Right renal pelvis (tissue), 4 donors: ENCODE results near the gene HEPACAM2. TPM values are rescaled to one million over a fixed set of nuclear protein-coding genes. Genes with fewer than 3 reads are reported as not detected.

Experiments
- DNase-seq, 4 donors: peaks; one replicate each; pipeline ENCODE4 v3.0.0-alpha.2; 2013; ENCODE audit warnings: low read depth in 4 of 4, low spot score in 3 of 4, missing footprints in 1 of 4
- polyA plus RNA-seq, 4 donors: library from polyadenylated mRNA; unstranded; fragments of 120-200 nt; gene quantifications; one replicate each; pipeline ENCODE4 v1.2.1, GENCODE V29; 2013; ENCODE audit not compliant: insufficient read length in 4 of 4

HEPACAM2 gene
- polyA plus RNA-seq, 4 donors, result 5.1 to 6.8 (median 6.2) TPM

- no peak for DNase-seq
Measured at GRCh38 chr7:93203496-93203895, 22.8 kb downstream of the HEPACAM2 start.

GRCh38 chr7:93202594-93203250, 23.5 kb downstream of the HEPACAM2 start:
- DNase-seq, result no peak

GRCh38 chr7:93198472-93198871, 27.8 kb downstream of the HEPACAM2 start:
- no peak for DNase-seq

- no peak for DNase-seq
Measured at GRCh38 chr7:93196336-93196735, 29.9 kb downstream of the HEPACAM2 start.

- no peak for DNase-seq
Measured at GRCh38 chr7:93194386-93194785, 31.9 kb downstream of the HEPACAM2 start.

GRCh38 chr7:93188870-93189634, 37.2 kb downstream of the HEPACAM2 start:
- no peak for DNase-seq

- no peak for DNase-seq
Measured at GRCh38 chr7:93185303-93186027, 40.8 kb downstream of the HEPACAM2 start.

GRCh38 chr7:93179173-93179572, 47.1 kb downstream of the HEPACAM2 start:
- no peak for DNase-seq

GRCh38 chr7:93178213-93178612, 48.1 kb downstream of the HEPACAM2 start:
- DNase-seq, result no peak

GRCh38 chr7:93176992-93177580, 49.2 kb downstream of the HEPACAM2 start:
- DNase-seq, result no peak

GRCh38 chr7:93175219-93175618, 51.0 kb downstream of the HEPACAM2 start:
- no peak for DNase-seq

GRCh38 chr7:93172683-93173082, 53.6 kb downstream of the HEPACAM2 start:
- DNase-seq, result no peak

- no peak for DNase-seq
Measured at GRCh38 chr7:93171606-93172226, 54.6 kb downstream of the HEPACAM2 start.

- DNase-seq, result no peak
Measured at GRCh38 chr7:93165447-93165846, 60.8 kb downstream of the HEPACAM2 start.

- no peak for DNase-seq
Measured at GRCh38 chr7:93164766-93165165, 61.5 kb downstream of the HEPACAM2 start.

GRCh38 chr7:93161181-93161762, 65.0 kb downstream of the HEPACAM2 start:
- DNase-seq, result no peak

- DNase-seq, result no peak
Measured at GRCh38 chr7:93160410-93160809, 65.9 kb downstream of the HEPACAM2 start.

GRCh38 chr7:93159490-93159889, 66.8 kb downstream of the HEPACAM2 start:
- DNase-seq, result no peak

GRCh38 chr7:93156884-93157283, 69.4 kb downstream of the HEPACAM2 start:
- DNase-seq, result no peak

GRCh38 chr7:93150200-93150835, 76.0 kb downstream of the HEPACAM2 start:
- no peak for DNase-seq
